ENCODE measurements around the gene LENG1.
A peak's percentile ranks its signal among the peaks of the same experiment; 100 is the strongest.
"Not testable (repeated sequence)": the region's sequence is repeated elsewhere in the genome, so short reads cannot be mapped to it uniquely, and the experiment has no call there.

- TF ChIP-seq EZH2 (IDR thresholded peaks at IDR 0.05); FOXP2 (optimal IDR thresholded peaks at IDR 0.05; ENCODE audit: control extremely low read depth, extremely low read length, insufficient read depth): not testable (repeated sequence)
- TF ChIP-seq POLR2AphosphoS5 (IDR thresholded peaks at IDR 0.05; ENCODE audit: borderline replicate concordance, low read depth, low read length) = 0 out of 2 replicates have a peak, but pooled peaks have one; percentile 6
Observed at GRCh38 chr19:54207193-54207592, 47.7 kb upstream of the LENG1 start.

Data from SK-N-MC (cell line).